Small intestine (tissue), 7 donors: Measurements from ENCODE around the gene USP11. TPM values are rescaled to one million over a fixed set of nuclear protein-coding genes. Genes with fewer than 3 reads are reported as not detected.

ENCODE experiments used
- DNase-seq, 2 donors: peaks; one replicate each; pipeline versions ENCODE4 v3.0.0 to v3.0.0-alpha.2; 2013
- FAIRE-seq: peaks from 2 replicates; lab custom pipeline; 2012; peaks lifted over from hg19 to GRCh38; lab: Jason Lieb, UNC
- H3K27ac ChIP-seq, 3 donors: one replicate each; pipeline ENCODE4 v1.5.1; 2013; ENCODE audit warnings: low read length in 2 of 3, mild to moderate bottlenecking in 2 of 3, control low read depth in 1 of 3, inconsistent platforms in 1 of 3, low read depth in 1 of 3, moderate library complexity in 1 of 3
- H3K27me3 ChIP-seq, 3 donors: one replicate each; pipeline ENCODE4 v1.6.1; 2013; ENCODE audit warnings: low read length in 3 of 3, inconsistent platforms in 1 of 3; ENCODE audit not compliant: control insufficient read depth in 3 of 3, insufficient read depth in 3 of 3
- H3K36me3 ChIP-seq, 3 donors: one replicate each; pipeline ENCODE4 v1.6.1; 2013; ENCODE audit warnings: low read length in 3 of 3, inconsistent platforms in 1 of 3, low read depth in 1 of 3, mild to moderate bottlenecking in 1 of 3, moderate library complexity in 1 of 3; ENCODE audit not compliant: control insufficient read depth in 3 of 3, insufficient read depth in 2 of 3
- H3K4me1 ChIP-seq, 3 donors: one replicate each; pipeline ENCODE4 v1.6.1; 2013; ENCODE audit warnings: low read length in 2 of 3, inconsistent platforms in 1 of 3, low read depth in 1 of 3, mild to moderate bottlenecking in 1 of 3, moderate library complexity in 1 of 3; ENCODE audit not compliant: control insufficient read depth in 3 of 3, insufficient read depth in 2 of 3
- H3K4me3 ChIP-seq, 3 donors: one replicate each; pipeline ENCODE4 v1.5.1; 2013; ENCODE audit warnings: low read length in 3 of 3, control low read depth in 1 of 3, inconsistent platforms in 1 of 3, low read depth in 1 of 3, mild to moderate bottlenecking in 1 of 3, moderate library complexity in 1 of 3
- H3K9me3 ChIP-seq, 2 donors: one replicate each; pipeline ENCODE4 v1.6.1; 2013; ENCODE audit warnings: low read depth in 1 of 2, low read length in 1 of 2; ENCODE audit not compliant: control insufficient read depth in 2 of 2, insufficient read depth in 1 of 2
- WGBS, 3 donors: extraction: QIAGEN DNeasy Blood & Tissue Kit; methylation state at CpG; one replicate each; pipeline ENCODE4 v1.1.7; 2013; 5-methylcytosine and 5-hydroxymethylcytosine counted together
- polyA plus RNA-seq, 4 donors: library from polyadenylated mRNA; stranded (reverse) in 3 of 4; unstranded in 1 of 4; fragments of 200-250 nt in 3 of 4; fragments of 120-200 nt in 1 of 4; gene quantifications; one replicate each; pipeline versions ENCODE4 v1.2.1 to v1.2.3, GENCODE V29; 2013
- donor health status: healthy with polysubstance abuse.
- donor health status: control.
- donor health status: control.
- donor health status: Bipolar disorder and iron deficiency.
- donor health status: healthy.

The USP11 gene
- polyA plus RNA-seq, 4 donors = 4.0 to 52.3 (median 11.9) TPM

DNA sequence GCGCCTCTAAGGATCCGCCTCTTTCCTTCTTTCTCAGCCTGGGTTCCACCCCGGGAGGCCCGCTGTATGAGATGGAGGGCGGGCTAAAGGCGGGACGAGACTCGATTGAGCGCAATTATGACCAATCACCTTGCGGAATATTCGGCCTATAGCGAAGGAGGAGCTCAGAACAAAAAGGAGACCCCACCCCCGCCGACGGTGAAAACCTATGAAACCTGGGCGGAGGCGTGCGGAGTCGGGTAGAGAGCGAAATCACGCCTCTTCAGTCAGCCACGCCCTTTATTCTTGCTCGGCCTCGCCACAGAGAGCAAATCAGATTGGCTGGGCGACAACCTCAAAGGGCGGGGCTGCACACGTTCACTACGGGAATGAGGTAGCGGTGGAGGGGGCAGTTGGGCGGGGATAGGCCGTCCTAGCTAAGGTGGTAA, 14.9 kb upstream of the USP11 start:
- peak overlapping the region; percentile 60 to 78 (median 76) for H3K4me3 ChIP-seq

DNA sequence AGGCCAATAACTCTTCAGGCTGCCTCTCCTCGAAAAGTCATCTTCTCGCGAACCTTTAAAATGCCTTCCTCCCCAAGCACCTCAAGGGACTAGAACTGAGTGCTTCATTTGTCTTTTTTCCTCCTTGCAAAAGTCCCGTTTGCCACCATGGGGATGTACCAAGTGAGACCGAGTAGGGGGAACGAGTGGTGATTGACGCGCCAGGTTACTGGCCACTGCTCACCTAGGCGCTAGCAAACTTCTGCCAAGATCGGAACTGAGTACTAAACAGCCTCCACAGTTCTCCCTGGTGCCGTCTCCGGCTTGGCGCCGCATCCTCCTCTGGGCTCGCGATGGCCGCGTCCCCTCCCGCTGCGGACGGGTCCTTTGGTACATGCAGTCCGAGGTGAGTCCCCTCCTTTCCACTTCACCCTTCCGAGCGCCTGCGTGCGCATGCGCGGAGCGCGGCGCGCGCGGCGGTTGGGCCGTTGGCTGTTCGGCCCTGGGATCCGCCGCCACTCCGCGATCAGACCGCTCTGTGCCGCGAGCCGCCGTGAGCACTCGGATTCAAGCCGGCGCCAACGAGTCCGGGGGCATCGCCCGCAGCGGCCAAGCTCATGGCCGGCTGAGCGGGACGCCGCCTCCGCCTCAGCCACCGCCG, 14.4 kb upstream of the USP11 start, which contains the start of gene CDK16:
Gene CDK16 (plus strand): TSS at position 402 of the 640 bp plus-strand sequence. CDS start 4,877 bp downstream, outside the sequence.
- Histone ChIP-seq H3K4me3 (peak within 1 kb of the TSS; percentile 60 to 78 (median 76)), H3K36me3 (peaks cover 2 to 47% (median 5%) of the 10 kb centered on the region in 3 donors), H3K27me3 (no peaks in the 10 kb centered on the region), H3K4me1 (peaks cover 0 to 21% (median 6%) of the 10 kb centered on the region in 3 donors), H3K9me3 (no peaks in the 10 kb centered on the region), H3K27ac (peak within 1 kb of the TSS; percentile 96 to 99 (median 97))
- DNase-seq (peak; percentile 74 to 92), FAIRE-seq (no peak)
- 0 to 1% (median 1%) methylated on average over 19 to 61 of the region's 61 CpGs for WGBS, 3 donors

More for the DNA sequence above, 14.9 kb upstream of the USP11 start:
- H3K27ac ChIP-seq = peak overlapping the region; percentile 96 to 99 (median 97)
- no peaks in the 10 kb centered on the region for H3K27me3 ChIP-seq
- 0 to 1% (median 1%) methylated on average over 23 to 31 of the region's 31 CpGs for WGBS, 3 donors
- peaks cover 2 to 45% (median 8%) of the 10 kb centered on the region in 3 donors for H3K36me3 ChIP-seq
- peaks cover 0 to 21% (median 6%) of the 10 kb centered on the region in 3 donors for H3K4me1 ChIP-seq
- FAIRE-seq = peak; percentile 88
- peak; percentile 96 to 98 for DNase-seq
- no peaks in the 10 kb centered on the region for H3K9me3 ChIP-seq

DNA sequence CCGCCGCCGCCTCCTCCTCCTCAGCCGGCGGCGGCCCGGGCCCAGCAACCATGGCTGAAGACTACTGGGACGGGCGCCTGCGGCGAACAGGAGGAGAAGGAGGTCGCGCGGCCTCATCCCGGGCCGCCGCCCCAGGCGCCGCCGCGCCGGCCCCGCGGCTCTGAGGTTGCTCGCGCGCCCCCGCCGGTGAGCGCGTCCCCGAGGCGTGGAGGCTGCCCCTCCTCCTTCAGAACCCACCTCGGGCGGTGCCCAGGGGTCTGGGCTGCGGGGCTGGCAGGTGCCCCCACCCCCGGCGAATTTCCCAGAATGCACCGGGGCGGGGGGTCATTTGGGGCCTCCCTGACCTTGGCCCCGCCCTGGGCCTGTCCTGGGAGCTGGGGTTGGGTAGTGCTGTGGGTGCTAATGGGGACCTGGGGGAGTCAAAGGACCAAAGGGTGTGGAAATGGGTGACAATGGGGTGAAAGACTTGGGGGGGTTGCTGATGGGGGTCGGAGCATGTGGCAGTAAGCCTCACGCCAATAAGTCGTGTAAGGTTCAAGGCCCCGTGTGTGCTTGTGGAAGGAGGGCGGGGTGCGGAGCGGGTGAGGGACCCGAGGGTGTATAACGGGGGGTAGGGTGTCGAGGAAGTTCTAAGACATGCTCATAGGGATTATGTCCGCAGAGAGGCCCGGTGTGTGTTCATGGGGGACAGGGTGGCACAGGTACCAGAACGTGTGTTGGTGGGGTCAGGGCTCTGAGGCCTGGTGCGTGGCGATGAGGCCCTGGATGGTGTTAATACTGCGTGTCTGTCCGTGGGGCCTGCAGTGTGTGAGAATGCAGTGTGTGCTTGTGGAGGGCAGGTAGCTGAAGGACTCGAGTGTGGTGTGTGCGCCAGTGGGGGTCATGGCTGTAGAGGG, 13.6 kb upstream of the USP11 start:
- H3K27ac ChIP-seq = peak overlapping the region; percentile 96 to 99 (median 97)
- no peak for FAIRE-seq
- peaks cover 5 to 47% (median 7%) of the 10 kb centered on the region in 3 donors for H3K36me3 ChIP-seq

DNA sequence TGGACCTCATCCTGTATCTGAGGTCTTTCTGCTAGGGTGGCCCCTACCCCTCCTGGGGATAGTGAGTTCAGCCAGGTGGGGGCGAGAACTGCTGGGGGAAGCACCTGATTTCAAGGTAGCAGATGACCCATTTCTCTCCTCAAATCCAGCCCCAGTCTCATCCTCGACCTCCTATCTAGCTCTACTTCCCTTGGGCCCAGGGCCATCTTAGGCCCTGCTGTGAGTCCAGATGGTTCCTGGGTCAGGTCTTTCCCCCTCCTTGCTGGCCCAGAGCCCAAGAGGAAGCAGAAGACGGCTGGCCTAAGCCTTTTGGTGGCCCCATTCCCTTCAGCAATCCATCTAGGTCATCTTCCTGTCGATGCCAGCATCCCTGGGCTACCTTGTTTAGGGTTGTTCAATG, 11.1 kb upstream of the USP11 start:
- 60 to 76% (median 65%) methylated on average over 4 of the region's 4 CpGs for WGBS, 3 donors
- Histone ChIP-seq H3K4me3 (no peak overlapping the region), H3K36me3 (peaks cover 7 to 46% (median 14%) of the 10 kb centered on the region in 3 donors), H3K4me1 (peaks cover 0 to 19% (median 6%) of the 10 kb centered on the region in 3 donors), H3K9me3 (no peaks in the 10 kb centered on the region), H3K27ac (no peak overlapping the region), H3K27me3 (no peaks in the 10 kb centered on the region)
- DNase-seq (no peak), FAIRE-seq (no peak)

More for the DNA sequence above, 13.6 kb upstream of the USP11 start:
- Histone ChIP-seq H3K9me3 (no peaks in the 10 kb centered on the region), H3K4me3 (peak overlapping the region; percentile 60 to 78 (median 76)), H3K4me1 (peaks cover 0 to 21% (median 6%) of the 10 kb centered on the region in 3 donors), H3K27me3 (no peaks in the 10 kb centered on the region)
- WGBS, 3 donors = 1 to 11% (median 6%) methylated on average over 19 to 60 of the region's 60 CpGs
- DNase-seq = peak; percentile 47 to 62

DNA sequence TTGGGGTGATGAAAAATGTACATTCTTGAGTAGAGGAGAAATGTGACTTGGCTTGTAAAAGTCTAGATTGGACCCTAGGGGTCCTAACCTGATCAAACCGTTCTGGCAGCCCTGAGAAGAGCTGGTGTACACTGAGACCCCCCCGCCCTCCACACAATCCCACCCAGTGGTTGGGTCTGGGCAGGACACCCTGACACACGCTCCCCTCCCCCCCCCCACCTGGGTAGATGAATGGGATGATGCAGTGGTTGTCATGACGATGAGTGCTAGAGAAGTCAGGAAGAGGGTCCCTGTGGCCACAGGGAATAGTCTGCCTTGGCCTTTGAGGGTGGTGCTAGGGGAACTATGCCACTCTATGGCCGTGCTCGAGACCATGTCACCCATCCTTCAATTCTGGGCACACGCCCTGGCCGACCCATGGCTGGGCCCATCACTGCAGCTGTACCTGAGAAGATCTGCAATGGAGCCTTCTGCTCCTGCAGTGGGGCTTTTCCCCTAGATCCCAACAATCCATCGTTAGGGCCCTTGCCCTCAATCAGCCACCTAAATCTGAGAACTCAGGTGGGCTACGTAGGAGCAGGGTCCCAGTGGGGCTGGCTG, 10.0 kb upstream of the USP11 start:
- no peak overlapping the region for H3K4me3 ChIP-seq
- no peaks in the 10 kb centered on the region for H3K27me3 ChIP-seq
- H3K36me3 ChIP-seq = peaks cover 8 to 53% (median 14%) of the 10 kb centered on the region in 3 donors
- no peak for DNase-seq
- no peak overlapping the region for H3K27ac ChIP-seq
- 85 to 91% (median 89%) methylated on average over 6 to 10 of the region's 10 CpGs for WGBS, 3 donors
- no peaks in the 10 kb centered on the region for H3K9me3 ChIP-seq
- FAIRE-seq = no peak
- peaks cover 0 to 12% (median 6%) of the 10 kb centered on the region in 3 donors for H3K4me1 ChIP-seq

DNA sequence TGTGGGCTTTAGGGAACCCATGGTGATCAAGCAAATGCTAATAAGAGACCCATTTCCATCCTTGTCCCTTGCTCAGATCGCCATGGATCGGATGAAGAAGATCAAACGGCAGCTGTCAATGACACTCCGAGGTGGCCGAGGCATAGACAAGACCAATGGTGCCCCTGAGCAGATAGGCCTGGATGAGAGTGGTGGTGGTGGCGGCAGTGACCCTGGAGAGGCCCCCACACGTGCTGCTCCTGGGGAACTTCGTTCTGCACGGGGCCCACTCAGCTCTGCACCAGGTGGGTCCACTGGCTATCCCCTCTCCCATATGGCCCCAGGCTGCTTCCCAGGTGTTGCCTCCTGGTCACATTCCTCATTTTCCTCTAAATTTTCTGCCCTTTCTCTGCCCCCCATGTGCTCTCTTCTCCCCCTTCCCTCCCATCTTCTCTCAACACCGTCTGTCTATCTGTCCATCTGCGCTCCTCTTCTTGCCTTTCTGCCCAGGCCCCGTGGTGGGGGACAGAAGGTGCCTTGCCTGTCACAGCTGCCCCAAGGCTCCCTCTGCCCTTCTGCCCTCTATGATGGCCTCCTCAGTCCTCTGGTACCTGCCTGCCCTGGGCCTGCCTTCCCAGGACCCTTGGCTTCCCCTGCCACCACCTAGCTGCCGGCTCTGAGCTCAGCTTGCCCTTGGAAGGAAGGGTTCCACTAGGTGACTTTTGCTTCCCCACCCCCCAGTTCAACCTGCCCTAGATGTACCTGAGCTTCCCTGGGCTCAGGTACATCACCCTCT, 9.1 kb upstream of the USP11 start:
- Histone ChIP-seq H3K27me3 (no peaks in the 10 kb centered on the region), H3K4me1 (peaks cover 0 to 12% (median 6%) of the 10 kb centered on the region in 3 donors), H3K4me3 (no peak overlapping the region), H3K9me3 (no peaks in the 10 kb centered on the region), H3K27ac (no peak overlapping the region), H3K36me3 (peaks cover 8 to 56% (median 17%) of the 10 kb centered on the region in 3 donors)
- DNase-seq (no peak), FAIRE-seq (no peak)
- 90 to 95% (median 91%) methylated on average over 10 to 13 of the region's 13 CpGs for WGBS, 3 donors

DNA sequence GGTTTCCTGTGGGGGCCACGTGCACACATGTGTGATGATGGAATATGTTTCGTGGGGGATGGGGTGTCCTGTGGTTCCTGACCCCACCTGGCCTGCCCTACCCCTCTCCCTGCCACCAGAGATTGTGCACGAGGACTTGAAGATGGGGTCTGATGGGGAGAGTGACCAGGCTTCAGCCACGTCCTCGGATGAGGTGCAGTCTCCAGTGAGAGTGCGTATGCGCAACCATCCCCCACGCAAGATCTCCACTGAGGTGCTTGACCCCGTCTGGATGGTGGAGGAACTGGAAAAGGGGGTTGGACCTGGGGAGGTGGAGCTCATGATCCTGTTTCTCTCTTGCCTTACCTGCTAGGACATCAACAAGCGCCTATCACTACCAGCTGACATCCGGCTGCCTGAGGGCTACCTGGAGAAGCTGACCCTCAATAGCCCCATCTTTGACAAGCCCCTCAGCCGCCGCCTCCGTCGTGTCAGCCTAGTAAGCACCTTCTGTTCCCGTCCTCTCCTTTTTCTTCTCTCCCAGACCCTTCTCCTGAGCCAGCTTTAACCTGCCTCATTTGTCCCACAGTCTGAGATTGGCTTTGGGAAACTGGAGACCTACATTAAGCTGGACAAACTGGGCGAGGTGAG, 8.4 kb upstream of the USP11 start:
- Histone ChIP-seq H3K36me3 (peaks cover 8 to 63% (median 17%) of the 10 kb centered on the region in 3 donors), H3K4me3 (no peak overlapping the region), H3K27me3 (no peaks in the 10 kb centered on the region), H3K4me1 (peaks cover 0 to 12% (median 6%) of the 10 kb centered on the region in 3 donors), H3K9me3 (no peaks in the 10 kb centered on the region), H3K27ac (no peak overlapping the region)
- 92 to 97% (median 94%) methylated on average over 11 to 17 of the region's 17 CpGs for WGBS, 3 donors
- DNase-seq (no peak), FAIRE-seq (no peak)
